GM12878 (cell line): ENCODE measurements around the gene PTK6. TPM values are rescaled to one million over a fixed set of nuclear protein-coding genes. Genes with fewer than 3 reads are reported as not detected.

ENCODE experiments used
- ATAC-seq: fragments of 200-7000 bp; cut with Tn5 transposase; 3 replicates; pipeline ENCODE4 v1.9.1; 2020; ENCODE audit warnings: mild to moderate bottlenecking, moderate library complexity
- BruUV-seq: library from RNA; stranded (reverse); fragments of 400-500 nt; replicated peaks from 2 replicates; lab custom pipeline; 2021; lab: Mats Ljungman, UMichigan
- CTCF ChIA-PET: fragments of 300-600 bp; sonication (Branson Sonifier 250); formaldehyde crosslinking; extraction: SDS; loops from one replicate; lab custom pipeline; 2021; ENCODE audit warnings: inconsistent platforms; lab: Yijun Ruan, JAX
- POLR2A ChIA-PET: fragments of 350-600 bp; formaldehyde crosslinking; extraction: SDS; loops from one replicate; lab custom pipeline; 2021; ENCODE audit warnings: inconsistent platforms; lab: Charles Lee
- RAD21 ChIA-PET: fragments of 300-600 bp; sonication (Branson Sonifier 250); formaldehyde crosslinking; loops from one replicate; lab custom pipeline; 2023; ENCODE audit warnings: antibody characterized with exemption; ENCODE audit not compliant: unreplicated experiment; lab: Charles Lee
- SMC1A ChIA-PET: fragments of 300-600 bp; sonication (Branson Sonifier 250); formaldehyde crosslinking; loops from one replicate; lab custom pipeline; 2023; ENCODE audit not compliant: unreplicated experiment, uncharacterized antibody; lab: Charles Lee
- DNase-seq: peaks from one replicate; pipeline ENCODE4 v3.0.0-alpha.2; 2011; ENCODE audit warnings: low read depth, low spot score
- FAIRE-seq: peaks from 3 replicates; lab custom pipeline; 2011; peaks lifted over from hg19 to GRCh38; lab: Jason Lieb, UNC
- H2AFZ ChIP-seq: 2 replicates; pipeline ENCODE4 v1.6.0; 2011; ENCODE audit warnings: low read depth, low read length, control low read depth; ENCODE audit not compliant: control insufficient read depth
- H3K27ac ChIP-seq: 2 replicates; pipeline ENCODE4 v1.5.1; 2011; ENCODE audit warnings: control low read depth; ENCODE audit not compliant: control insufficient read depth, insufficient read depth
- H3K27me3 ChIP-seq, 2 experiments: replicated peaks in 1 of 2; 2 replicates each; pipeline versions ENCODE4 v1.6.0 to v1.6.1; 2011; ENCODE audit warnings: low read length in 1 of 2; ENCODE audit not compliant: control insufficient read depth in 2 of 2, insufficient read depth in 2 of 2
- H3K36me3 ChIP-seq, 2 experiments: 2 replicates each; pipeline ENCODE4 v1.5.1; 2011; ENCODE audit warnings: low read length in 1 of 2; ENCODE audit not compliant: control insufficient read depth in 2 of 2, insufficient read depth in 2 of 2
- H3K4me1 ChIP-seq: 2 replicates; pipeline ENCODE4 v1.6.1; 2011; ENCODE audit warnings: mild to moderate bottlenecking, low read length, moderate library complexity, mixed read lengths; ENCODE audit not compliant: control insufficient read depth, insufficient read depth
- H3K4me2 ChIP-seq: 2 replicates; pipeline ENCODE4 v1.6.0; 2011; ENCODE audit warnings: control low read depth; ENCODE audit not compliant: control insufficient read depth, insufficient read depth
- H3K4me3 ChIP-seq: fragments of 200-600 bp; sonication (generic); 2 replicates; pipeline ENCODE4 v1.5.1; 2016
- H3K79me2 ChIP-seq: 2 replicates; pipeline ENCODE4 v1.6.0; 2011; ENCODE audit warnings: low read length; ENCODE audit not compliant: control insufficient read depth, insufficient read depth
- H3K9ac ChIP-seq: 2 replicates; pipeline ENCODE4 v1.8.0; 2011; ENCODE audit warnings: low read length, control low read depth, mixed read lengths; ENCODE audit not compliant: control insufficient read depth, insufficient read depth
- H3K9me3 ChIP-seq: replicated peaks from 3 replicates; pipeline ENCODE4 v1.5.1; 2011; ENCODE audit warnings: mild to moderate bottlenecking, low read length; ENCODE audit not compliant: control insufficient read depth, insufficient read depth
- H4K20me1 ChIP-seq: 2 replicates; pipeline ENCODE4 v1.6.0; 2011; ENCODE audit not compliant: control insufficient read depth, insufficient read depth
- BMI1 ChIP-seq: fragments of 450-650 bp; IDR thresholded peaks from 2 replicates; pipeline ENCODE4 v1.6.1; 2016; ENCODE audit warnings: mild to moderate bottlenecking, moderate library complexity, borderline replicate concordance
- CBX3 ChIP-seq: fragments of 200-600 bp; sonication (generic); IDR thresholded peaks from 2 replicates; pipeline ENCODE4 v1.6.1; 2016; ENCODE audit warnings: low read depth, borderline replicate concordance
- ESRRA ChIP-seq: IDR thresholded peaks from 2 replicates; pipeline ENCODE4 v1.6.1; 2012; ENCODE audit warnings: mild to moderate bottlenecking, low read length, improper control_type of control experiment
- ETV6 ChIP-seq, 2 experiments: fragments of 450-650 bp in 1 of 2; IDR thresholded peaks in 1 of 2; conservative IDR thresholded peaks in 1 of 2; 2 replicates each; pipeline ENCODE4 v1.6.1; 2014; ENCODE audit warnings: antibody characterized with exemption in 1 of 2, borderline replicate concordance in 1 of 2, low read depth in 1 of 2, mild to moderate bottlenecking in 1 of 2, moderate library complexity in 1 of 2
- HSF1 ChIP-seq: fragments of 150-350 bp; IDR thresholded peaks from 2 replicates; pipeline ENCODE4 v1.6.1; 2014; ENCODE audit warnings: mild to moderate bottlenecking, low read depth, low read length
- IKZF1 ChIP-seq: fragments of 450-650 bp; conservative IDR thresholded peaks from 2 replicates; pipeline ENCODE4 v1.6.1; 2017; ENCODE audit warnings: antibody characterized with exemption, mild to moderate bottlenecking
- IKZF2 ChIP-seq, 2 experiments: fragments of 450-650 bp; IDR thresholded peaks; 2 replicates each; pipeline ENCODE4 v1.6.1; 2017; ENCODE audit warnings: mild to moderate bottlenecking in 2 of 2, moderate library complexity in 2 of 2
- IRF5 ChIP-seq: fragments of 450-650 bp; IDR thresholded peaks from 2 replicates; pipeline ENCODE4 v1.6.1; 2017; ENCODE audit warnings: borderline replicate concordance
- MEF2B ChIP-seq: fragments of 450-650 bp; IDR thresholded peaks from 2 replicates; pipeline ENCODE4 v1.6.1; 2018; ENCODE audit warnings: mild to moderate bottlenecking, moderate library complexity; ENCODE audit not compliant: partially characterized antibody, poor library complexity, severe bottlenecking
- MXI1 ChIP-seq: fragments of 150-350 bp; IDR thresholded peaks from 2 replicates; pipeline ENCODE4 v1.6.1; 2011; ENCODE audit warnings: low read depth, mild to moderate bottlenecking, inconsistent platforms, low read length, improper control_type of control experiment
- POLR2AphosphoS5 ChIP-seq: IDR thresholded peaks from 2 replicates; pipeline ENCODE4 v1.6.1; 2011; ENCODE audit warnings: mild to moderate bottlenecking, low read length, inconsistent platforms
- RELB ChIP-seq: fragments of 450-650 bp; IDR thresholded peaks from 2 replicates; pipeline ENCODE4 v1.6.1; 2017; ENCODE audit warnings: low read depth, mild to moderate bottlenecking, moderate library complexity
- SUPT20H ChIP-seq: IDR thresholded peaks from 2 replicates; pipeline ENCODE4 v1.6.1; 2011; ENCODE audit warnings: low read depth, mild to moderate bottlenecking, low read length, moderate library complexity, borderline replicate concordance; ENCODE audit not compliant: control insufficient read depth
- WRNIP1 ChIP-seq: IDR thresholded peaks from 2 replicates; pipeline ENCODE4 v1.6.1; 2011; ENCODE audit warnings: low read depth, low read length, improper control_type of control experiment, borderline replicate concordance
- ZNF274 ChIP-seq: IDR thresholded peaks from one replicate; pipeline ENCODE4 v1.8.0; 2011; ENCODE audit not compliant: insufficient read length, insufficient read depth
- ZNF384 ChIP-seq: IDR thresholded peaks from 2 replicates; pipeline ENCODE4 v1.6.1; 2012; ENCODE audit warnings: low read depth, mild to moderate bottlenecking, low read length, improper control_type of control experiment, borderline replicate concordance
- WGBS: methylation state at CpG from one replicate; pipeline ENCODE4 v1.1.6; 2016; ENCODE audit warnings: low lambda C conversion rate; ENCODE audit not compliant: insufficient replicate concordance, insufficient coverage; ENCODE audit errors: missing lambda C conversion rate; 5-methylcytosine and 5-hydroxymethylcytosine counted together
- in situ Hi-C: fragments of 300-500 bp; cut with MboI; formaldehyde crosslinking; loops from 9 replicates; pipeline ENCODE4 v1.14.3; 2018; ENCODE audit warnings: mixed read lengths
- intact Hi-C: fragments of 100-400 bp; cut with micrococcal nuclease; formaldehyde crosslinking; loops from one replicate; pipeline ENCODE4 v1.14.2; 2022; ENCODE audit not compliant: unreplicated experiment
- polyA plus RNA-seq, 11 experiments: library from polyadenylated mRNA; depleted of rRNA in 4 of 11; unstranded in 6 of 11; stranded (reverse) in 5 of 11; fragments of >200 nt; fragmentation: Nextera tagmentation in 4 of 11; fragmentation: Illumina TruSeq in 1 of 11; extraction: Ambion mirVana in 4 of 11; extraction: Trizol in 1 of 11; gene quantifications; 1 replicate in 1 of 11; 2 replicates in 10 of 11; pipeline versions ENCODE4 v1.2.1 to v1.2.3, GENCODE V29; 2011 to 2016; ENCODE audit warnings: inconsistent platforms in 2 of 11, missing spikeins in 2 of 11, low read depth in 1 of 11
- total RNA-seq, 4 experiments: library from RNA; depleted of rRNA in 3 of 4; stranded (reverse); fragments of >200 nt in 3 of 4; fragmentation: Illumina TruSeq in 1 of 4; extraction: Trizol in 1 of 4; gene quantifications; 2 replicates each; pipeline versions ENCODE4 v1.2.1 to v1.2.3, GENCODE V29; 2013 to 2021

The PTK6 gene
- total and polyA plus RNA-seq, 10 of the 15 experiments (the other 5 are each of a cell fraction or from before 2014, with no cell fraction given), result 0.02 to 0.21 (median 0.09) TPM; not detected in 3

GRCh38 chr20:63568170-63568981 is 31.2 kb upstream of the PTK6 start:
- in situ Hi-C loops, result no loop called here
- Histone ChIP-seq H3K9ac (no peak overlapping the region), H3K9me3 (no peaks in the 10 kb centered on the region; the same call in 2 of the 3 replicates), H2AFZ (no peak overlapping the region), H3K27me3 (no peaks in the 10 kb centered on the region), H4K20me1 (no peaks in the 10 kb centered on the region), H3K79me2 (0 out of 2 replicates have a peak, but pooled peaks cover 2% of the 10 kb centered on the region), H3K4me2 (peak overlapping the region; percentile 82), H3K27ac (no peak overlapping the region), H3K4me1 (peaks cover 28% of the 10 kb centered on the region), H3K36me3 (no peaks in the 10 kb centered on the region), H3K4me3 (no peak overlapping the region)
- DNase-seq (no peak), ATAC-seq (peak; percentile 40), FAIRE-seq (no peak)
- ChIA-PET SMC1A (interaction anchor here (0.7 to 1.2 kb wide), 3 partner anchors 14 to 405 kb away, joined by 3 to 5 read pairs (median 3); no protein-coding TSS in a partner anchor), POLR2A (interaction anchor here (1.4 to 1.6 kb wide), 2 partner anchors 16 to 59 kb away, joined by 3 to 8 read pairs; partner anchors contain the start of gene GMEB2), RAD21 (interaction anchor here (1.2 to 1.9 kb wide), 2 partner anchors 31 to 73 kb away, joined by 3 to 6 read pairs; partner anchors contain the start of gene PTK6), CTCF (interaction anchor here (0.7 to 2.3 kb wide), 3 partner anchors 14 to 127 kb away, joined by 3 to 5 read pairs (median 4); partner anchors contain the start of gene PTK6)
- WGBS, result 14% methylated on average over 37 of the region's 43 CpGs
- BruUV-seq, result no TSS peak
- intact Hi-C loops, result no loop called here
- TF ChIP-seq MEF2B (peak; percentile 6), ETV6 (conservative IDR thresholded peaks at IDR 0.05 in 1 of 2, IDR thresholded peaks at IDR 0.05 in 1 of 2; ENCODE audit: borderline replicate concordance in 1 of 2, low read depth in 1 of 2) (no peak), SUPT20H (no peak), CBX3 (no peak), WRNIP1 (no peak), ZNF274 (no peak), ESRRA (no peak), IKZF2 (IDR thresholded peaks at IDR 0.05) (no peak), ZNF384 (no peak), IRF5 (no peak), RELB (0 out of 2 replicates have a peak, but pooled peaks have one; percentile 5), BMI1 (no peak), IKZF1 (0 out of 2 replicates have a peak, but pooled peaks have one; percentile 1), POLR2AphosphoS5 (no peak), HSF1 (no peak), MXI1 (no peak; the same call in 1 of the 2 replicates)
